GM18858 (cell line): ENCODE measurements around the gene CNTN5.

Source experiments
- ATAC-seq: cut with Tn5 transposase; IDR thresholded peaks from one replicate; pipeline ENCODE4 v1.9.1; 2021; ENCODE audit not compliant: unreplicated experiment

The CNTN5 gene

GRCh38 chr11:100397401-100397800 is 1376.7 kb downstream of the CNTN5 start:
- ATAC-seq = no peak

- no peak for ATAC-seq
Observed at GRCh38 chr11:100403816-100404215, 1383.1 kb downstream of the CNTN5 start.

- no peak for ATAC-seq
Observed at GRCh38 chr11:100404907-100405306, 1384.2 kb downstream of the CNTN5 start.
